DMS79 treated with DMSO at 0.1 percent for 48 hours (cell line): ENCODE results near the gene NLGN4X.

Source experiments
- DNase-seq: peaks from one replicate; lab custom pipeline; 2025; lab: John Stamatoyannopoulos, UW

NLGN4X gene

DNA sequence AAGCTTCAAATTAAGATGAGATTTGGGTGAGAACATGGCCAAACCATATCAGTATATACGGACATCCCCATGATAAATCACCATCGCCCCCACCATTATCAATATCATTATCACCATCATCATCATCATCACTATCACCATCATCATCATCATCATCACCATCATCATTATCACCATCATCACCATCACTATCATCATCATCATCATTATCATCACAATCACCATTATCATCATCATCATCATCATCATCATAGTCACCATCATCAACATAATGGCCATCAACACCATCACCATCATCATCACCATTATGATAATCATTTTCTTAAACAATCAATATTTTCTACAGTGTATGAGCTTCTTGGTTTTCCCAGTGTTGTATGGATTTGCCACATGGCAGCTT is 360.9 kb downstream of the NLGN4X start:
- no peak for DNase-seq

DNA sequence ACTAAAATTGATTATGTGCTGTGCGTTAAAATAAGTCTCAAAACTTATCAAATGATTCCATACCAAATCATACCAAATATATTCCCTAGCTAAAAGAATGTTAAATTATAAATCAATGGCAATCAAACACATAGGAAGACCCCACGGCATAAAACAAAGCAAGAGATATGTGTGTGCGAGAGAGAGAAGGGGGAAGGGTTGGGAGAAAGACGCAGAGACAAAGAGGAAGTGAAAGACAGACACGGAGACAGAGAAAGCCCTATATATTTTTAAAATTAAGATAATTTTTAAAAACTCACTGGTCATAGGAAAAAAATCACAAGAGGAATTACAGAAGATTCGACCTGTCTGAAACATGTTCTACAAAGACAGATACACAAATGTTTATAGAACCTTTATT is 371.4 kb downstream of the NLGN4X start:
- no peak for DNase-seq

DNA sequence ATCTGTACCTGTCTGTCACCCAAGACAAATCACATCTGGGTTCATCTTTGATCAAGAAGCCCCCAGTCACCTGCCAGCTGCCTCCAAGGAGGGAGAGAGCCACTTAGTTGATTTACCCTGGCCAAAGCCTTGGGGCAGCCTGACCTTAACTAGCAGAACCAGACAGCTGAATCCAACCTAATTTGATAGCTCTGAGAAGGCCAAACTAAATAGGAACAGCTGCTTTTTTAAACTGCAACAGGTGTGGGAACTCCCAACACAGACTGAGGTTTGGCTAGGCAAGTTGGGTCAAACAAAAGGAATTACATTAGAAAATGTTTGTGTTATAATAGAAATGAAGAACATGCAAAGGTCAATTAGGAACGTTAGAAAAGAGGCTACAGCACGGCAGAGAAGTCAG is 375.7 kb downstream of the NLGN4X start:
- no peak for DNase-seq

DNA sequence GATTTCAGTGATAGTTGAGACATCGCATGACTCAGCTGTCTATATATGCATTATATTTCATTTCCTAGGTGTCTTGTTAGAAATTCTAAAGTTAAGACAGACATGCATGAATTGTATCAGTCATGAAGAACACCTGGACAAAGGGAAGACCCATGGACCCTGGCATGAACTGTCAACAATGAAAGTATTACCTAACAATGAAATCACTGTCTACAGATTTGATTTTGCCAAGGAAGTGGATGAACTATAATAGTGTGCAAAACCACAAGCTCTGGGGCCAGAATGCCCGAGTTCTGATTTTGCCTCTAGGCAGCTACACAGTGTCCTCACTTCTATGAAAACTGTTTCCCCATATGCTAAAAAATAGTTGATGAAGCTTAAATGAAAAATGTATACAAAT is 386.1 kb downstream of the NLGN4X start:
- no peak for DNase-seq
